SK-N-SH (cell line): ENCODE measurements around the gene IMPG1. TPM values are rescaled to one million over a fixed set of nuclear protein-coding genes. Genes with fewer than 3 reads are reported as not detected.

Source experiments
- CTCF ChIA-PET: fragments of 300-600, 350-600 bp; formaldehyde crosslinking; extraction: SDS; loops from one replicate; lab custom pipeline; 2021; lab: Yijun Ruan, JAX
- POLR2A ChIA-PET: fragments of 350-600 bp; sonication (Branson Sonifier 250); formaldehyde crosslinking; extraction: SDS; loops from one replicate; lab custom pipeline; 2020; ENCODE audit warnings: antibody characterized with exemption, inconsistent platforms; lab: Yijun Ruan, JAX
- DNase-seq: peaks from one replicate; pipeline ENCODE4 v3.0.0; 2012
- H2AFZ ChIP-seq: fragments of 200-600 bp; sonication (generic); 2 replicates; pipeline ENCODE4 v1.8.1; 2016; ENCODE audit warnings: antibody characterized with exemption, mild to moderate bottlenecking, low read depth
- H3F3A ChIP-seq: fragments of 200-600 bp; sonication (generic); replicated peaks from 2 replicates; pipeline ENCODE3; 2016; ENCODE audit warnings: antibody characterized with exemption, mild to moderate bottlenecking; ENCODE audit not compliant: insufficient read depth
- H3K27ac ChIP-seq, 2 experiments: fragments of 200-500 bp in 1 of 2; fragments of 200-600 bp in 1 of 2; sonication (Bioruptor generic) in 1 of 2; sonication (generic), shearing (Covaris generic) in 1 of 2; 2 replicates each; pipeline versions ENCODE4 v1.5.1 to v1.6.1; 2014 to 2016; ENCODE audit warnings: low read depth in 2 of 2, inconsistent platforms in 1 of 2, low read length in 1 of 2, mild to moderate bottlenecking in 1 of 2, mixed read lengths in 1 of 2
- H3K27me3 ChIP-seq: fragments of 200-600 bp; sonication (generic), shearing (Covaris generic); 2 replicates; pipeline ENCODE4 v1.6.1; 2016; ENCODE audit warnings: mixed run types; ENCODE audit not compliant: insufficient read depth
- H3K36me3 ChIP-seq, 2 experiments: fragments of 200-500 bp in 1 of 2; fragments of 200-600 bp in 1 of 2; sonication (Bioruptor generic) in 1 of 2; sonication (generic) in 1 of 2; replicated peaks in 1 of 2; 2 replicates each; pipeline versions ENCODE3 to v1.5.1; 2014 to 2016; ENCODE audit warnings: low read length in 1 of 2, mild to moderate bottlenecking in 1 of 2; ENCODE audit not compliant: insufficient read depth in 2 of 2, control insufficient read depth in 1 of 2
- H3K4me1 ChIP-seq, 2 experiments: fragments of 200-500 bp in 1 of 2; fragments of 200-600 bp in 1 of 2; sonication (Bioruptor generic) in 1 of 2; sonication (generic), shearing (Covaris generic) in 1 of 2; 2 replicates each; pipeline versions ENCODE4 v1.5.1 to v1.6.1; 2014 to 2016; ENCODE audit warnings: low read depth in 1 of 2, low read length in 1 of 2, mixed run types in 1 of 2; ENCODE audit not compliant: insufficient read depth in 2 of 2, control insufficient read depth in 1 of 2
- H3K4me2 ChIP-seq: fragments of 200-600 bp; sonication (generic), shearing (Covaris generic); 2 replicates; pipeline ENCODE4 v1.6.1; 2017; ENCODE audit warnings: mixed run types
- H3K4me3 ChIP-seq, 2 experiments: fragments of 200-500 bp in 1 of 2; fragments of 200-600 bp in 1 of 2; sonication (Bioruptor generic) in 1 of 2; sonication (generic), shearing (Covaris generic) in 1 of 2; 2 replicates each; pipeline versions ENCODE4 v1.5.1 to v1.8.1; 2014 to 2016; ENCODE audit warnings: low read depth in 2 of 2, inconsistent platforms in 1 of 2, low read length in 1 of 2, mild to moderate bottlenecking in 1 of 2, mixed read lengths in 1 of 2, moderate library complexity in 1 of 2
- H3K79me2 ChIP-seq: fragments of 200-600 bp; sonication (generic); 2 replicates; pipeline ENCODE4 v1.8.1; 2017; ENCODE audit warnings: mild to moderate bottlenecking; ENCODE audit not compliant: insufficient read depth
- H3K9ac ChIP-seq: fragments of 200-600 bp; sonication (generic); 2 replicates; pipeline ENCODE4 v1.6.1; 2017; ENCODE audit warnings: mixed run types
- H3K9me2 ChIP-seq: fragments of 200-600 bp; sonication (generic); 2 replicates; pipeline ENCODE4 v1.6.1; 2017; ENCODE audit warnings: mixed run types
- H3K9me3 ChIP-seq: fragments of 200-600 bp; sonication (generic); 2 replicates; pipeline ENCODE4 v1.6.1; 2017; ENCODE audit warnings: mixed run types, mild to moderate bottlenecking, moderate library complexity
- H4K20me1 ChIP-seq: fragments of 200-600 bp; sonication (generic); 2 replicates; pipeline ENCODE4 v1.6.1; 2017; ENCODE audit warnings: mild to moderate bottlenecking, mixed run types; ENCODE audit not compliant: insufficient read depth
- CHD2 ChIP-seq: fragments of 150-350 bp; IDR thresholded peaks from 2 replicates; pipeline ENCODE4 v1.6.1; 2018; ENCODE audit warnings: low read length; ENCODE audit not compliant: partially characterized antibody
- EP300 ChIP-seq, 2 experiments: IDR thresholded peaks; 2 replicates each; pipeline versions ENCODE4 v1.4.0 to v1.6.1; 2012; ENCODE audit warnings: borderline replicate concordance in 1 of 2, low read depth in 1 of 2, low read length in 1 of 2
- FOSL2 ChIP-seq: IDR thresholded peaks from 2 replicates; pipeline ENCODE4 v1.4.0; 2012; ENCODE audit warnings: low read depth, mild to moderate bottlenecking, moderate library complexity, borderline replicate concordance
- FOXM1 ChIP-seq: IDR thresholded peaks from 2 replicates; pipeline ENCODE4 v1.4.0; 2012; ENCODE audit warnings: low read depth, mild to moderate bottlenecking
- GABPA ChIP-seq: IDR thresholded peaks from 2 replicates; pipeline ENCODE4 v1.4.0; 2012; ENCODE audit warnings: low read depth, mild to moderate bottlenecking
- GATA2 ChIP-seq: sonication (generic); formaldehyde crosslinking; IDR thresholded peaks from 2 replicates; pipeline ENCODE4 v1.5.0; 2020; ENCODE audit warnings: mild to moderate bottlenecking, missing genetic modification reagents
- JUND ChIP-seq: IDR thresholded peaks from 2 replicates; pipeline ENCODE4 v1.4.0; 2012
- NFIC ChIP-seq: IDR thresholded peaks from 2 replicates; pipeline ENCODE4 v1.4.0; 2012; ENCODE audit warnings: borderline replicate concordance
- POLR2AphosphoS5 ChIP-seq: IDR thresholded peaks from 2 replicates; pipeline ENCODE4 v1.6.1; 2012; ENCODE audit warnings: low read depth, low read length
- RAD21 ChIP-seq: IDR thresholded peaks from 2 replicates; pipeline ENCODE4 v1.6.1; 2012; ENCODE audit warnings: mild to moderate bottlenecking, low read length
- RCOR1 ChIP-seq: fragments of 150-350 bp; IDR thresholded peaks from 2 replicates; pipeline ENCODE4 v1.6.1; 2017; ENCODE audit warnings: antibody characterized with exemption, low read length
- SIN3A ChIP-seq: IDR thresholded peaks from 2 replicates; pipeline ENCODE4 v1.6.1; 2012; ENCODE audit warnings: low read depth, mild to moderate bottlenecking, low read length, moderate library complexity, borderline replicate concordance
- SMC3 ChIP-seq: IDR thresholded peaks from 2 replicates; pipeline ENCODE4 v1.6.1; 2012; ENCODE audit warnings: low read depth, low read length, improper control_type of control experiment
- TEAD4 ChIP-seq: IDR thresholded peaks from 2 replicates; pipeline ENCODE4 v1.4.0; 2012; ENCODE audit warnings: mild to moderate bottlenecking, borderline replicate concordance; ENCODE audit not compliant: insufficient read depth
- WGBS: methylation state at CpG from one replicate; pipeline ENCODE4 v1.1.6; 2017; ENCODE audit warnings: low lambda C conversion rate; 5-methylcytosine and 5-hydroxymethylcytosine counted together
- polyA plus RNA-seq, 3 experiments: library from polyadenylated mRNA; depleted of rRNA; stranded (reverse); fragments of >200 nt; gene quantifications; 2 replicates each; pipeline ENCODE4 v1.2.3, GENCODE V29; 2012
- TF ChIP-seq, protein P1 (sequence below): IDR thresholded peaks from 2 replicates; pipeline ENCODE4 v1.4.0; 2012; ENCODE audit warnings: low read depth, borderline replicate concordance
- TF ChIP-seq, protein P2 (sequence below): IDR thresholded peaks from 2 replicates; pipeline ENCODE4; 2012
- TF ChIP-seq, protein P3 (sequence below): fragments of 200-600 bp; sonication (generic); IDR thresholded peaks from 2 replicates; pipeline ENCODE4 v1.6.1; 2017; ENCODE audit warnings: antibody characterized with exemption, mild to moderate bottlenecking, moderate library complexity

Gene IMPG1
- polyA plus RNA-seq, 1 of the 3 experiments (the other 2 are of a cell fraction) = not detected

DNA sequence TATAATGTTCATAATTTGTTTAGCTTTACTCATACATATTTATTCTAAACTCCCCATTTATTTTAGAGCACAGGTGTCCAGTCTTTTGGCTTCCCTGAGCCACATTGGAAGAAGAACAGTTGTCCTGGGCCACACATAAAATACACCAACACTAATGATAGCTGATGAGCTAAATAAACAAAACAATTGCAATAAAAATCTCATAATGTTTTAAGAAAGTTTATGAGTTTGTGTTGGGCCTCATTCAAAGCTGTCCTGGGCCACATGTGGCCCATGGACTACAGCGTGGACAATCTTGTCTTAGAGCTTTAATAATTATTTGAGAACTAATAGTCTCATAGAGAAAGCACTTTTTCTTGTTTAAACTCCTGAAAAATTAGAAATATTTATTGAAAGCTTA lies 192.2 kb downstream of the IMPG1 start:
- Histone ChIP-seq H3K79me2 (no peaks in the 10 kb centered on the region), H3K9me3 (no peaks in the 10 kb centered on the region), H3K36me3 (peaks cover 5 to 17% of the 10 kb centered on the region in 2 experiments), H3K27ac (no peak overlapping the region), H3F3A (no peaks in the 10 kb centered on the region), H3K4me2 (no peak overlapping the region), H3K4me1 (no peaks in the 10 kb centered on the region; a peak in 1 of 4 replicates), H3K9ac (no peak overlapping the region), H3K9me2 (no peaks in the 10 kb centered on the region), H3K27me3 (no peaks in the 10 kb centered on the region), H2AFZ (no peak overlapping the region), H4K20me1 (no peaks in the 10 kb centered on the region), H3K4me3 (no peak overlapping the region)
- POLR2A ChIA-PET = no interaction called here
- TF ChIP-seq TEAD4 (no peak), GABPA (no peak), NFIC (no peak), FOSL2 (no peak), SIN3A (no peak), EP300 (IDR thresholded peaks at IDR 0.05; ENCODE audit: borderline replicate concordance in 1 of 2, low read depth in 1 of 2, low read length in 1 of 2) (no peak), SMC3 (no peak), POLR2AphosphoS5 (no peak), RAD21 (no peak)
- TF ChIP-seq, protein P1, sequence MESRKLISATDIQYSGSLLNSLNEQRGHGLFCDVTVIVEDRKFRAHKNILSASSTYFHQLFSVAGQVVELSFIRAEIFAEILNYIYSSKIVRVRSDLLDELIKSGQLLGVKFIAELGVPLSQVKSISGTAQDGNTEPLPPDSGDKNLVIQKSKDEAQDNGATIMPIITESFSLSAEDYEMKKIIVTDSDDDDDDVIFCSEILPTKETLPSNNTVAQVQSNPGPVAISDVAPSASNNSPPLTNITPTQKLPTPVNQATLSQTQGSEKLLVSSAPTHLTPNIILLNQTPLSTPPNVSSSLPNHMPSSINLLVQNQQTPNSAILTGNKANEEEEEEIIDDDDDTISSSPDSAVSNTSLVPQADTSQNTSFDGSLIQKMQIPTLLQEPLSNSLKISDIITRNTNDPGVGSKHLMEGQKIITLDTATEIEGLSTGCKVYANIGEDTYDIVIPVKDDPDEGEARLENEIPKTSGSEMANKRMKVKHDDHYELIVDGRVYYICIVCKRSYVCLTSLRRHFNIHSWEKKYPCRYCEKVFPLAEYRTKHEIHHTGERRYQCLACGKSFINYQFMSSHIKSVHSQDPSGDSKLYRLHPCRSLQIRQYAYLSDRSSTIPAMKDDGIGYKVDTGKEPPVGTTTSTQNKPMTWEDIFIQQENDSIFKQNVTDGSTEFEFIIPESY = no peak
- DNase-seq = no peak
- CTCF ChIA-PET = interaction anchor here (0.9 to 9.9 kb wide), 5 partner anchors 13 to 1577 kb away, joined by 3 to 77 read pairs (median 4); no protein-coding TSS in a partner anchor
- 96% methylated on average over 1 of the region's 1 CpG for WGBS

DNA sequence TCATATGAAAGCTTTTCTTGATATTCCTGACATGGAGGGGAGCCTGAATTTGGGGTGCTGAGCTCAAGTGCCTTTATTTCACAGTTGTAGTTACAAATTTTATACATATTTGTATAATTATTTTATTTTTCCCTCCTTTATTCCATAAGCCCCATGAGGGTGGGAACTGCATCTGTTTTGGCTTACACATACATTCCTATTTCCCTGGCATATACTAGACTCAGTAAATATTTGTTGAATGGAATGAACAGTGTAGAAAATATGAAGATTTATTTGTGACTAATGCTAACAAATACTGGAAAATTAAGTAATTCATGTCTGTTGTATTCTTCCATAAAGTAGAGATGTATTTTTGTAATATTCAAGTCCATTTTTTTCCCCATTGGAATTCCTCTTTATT lies 196.3 kb downstream of the IMPG1 start:
- Histone ChIP-seq H3K4me3 (no peak overlapping the region), H3K36me3 (peaks cover 10 to 17% of the 10 kb centered on the region in 2 experiments), H2AFZ (no peak overlapping the region), H4K20me1 (no peaks in the 10 kb centered on the region), H3K27me3 (no peaks in the 10 kb centered on the region), H3K4me1 (no peaks in the 10 kb centered on the region), H3K9me2 (no peaks in the 10 kb centered on the region), H3K9ac (no peak overlapping the region), H3K4me2 (no peak overlapping the region), H3F3A (no peaks in the 10 kb centered on the region), H3K27ac (no peak overlapping the region), H3K79me2 (no peaks in the 10 kb centered on the region), H3K9me3 (no peaks in the 10 kb centered on the region)
- ChIA-PET CTCF (interaction anchor here (0.7 to 9.9 kb wide), 3 partner anchors 9 to 62 kb away, joined by 3 to 77 read pairs (median 3); no protein-coding TSS in a partner anchor), POLR2A (no interaction called here)
- DNase-seq = no peak
- TF ChIP-seq JUND = no peak
- TF ChIP-seq, protein P2, sequence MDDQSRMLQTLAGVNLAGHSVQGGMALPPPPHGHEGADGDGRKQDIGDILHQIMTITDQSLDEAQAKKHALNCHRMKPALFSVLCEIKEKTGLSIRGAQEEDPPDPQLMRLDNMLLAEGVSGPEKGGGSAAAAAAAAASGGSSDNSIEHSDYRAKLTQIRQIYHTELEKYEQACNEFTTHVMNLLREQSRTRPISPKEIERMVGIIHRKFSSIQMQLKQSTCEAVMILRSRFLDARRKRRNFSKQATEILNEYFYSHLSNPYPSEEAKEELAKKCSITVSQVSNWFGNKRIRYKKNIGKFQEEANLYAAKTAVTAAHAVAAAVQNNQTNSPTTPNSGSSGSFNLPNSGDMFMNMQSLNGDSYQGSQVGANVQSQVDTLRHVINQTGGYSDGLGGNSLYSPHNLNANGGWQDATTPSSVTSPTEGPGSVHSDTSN = no peak
- TF ChIP-seq FOXM1 = no peak
- TF ChIP-seq NFIC = no peak
- no peak for TF ChIP-seq GATA2 (CRISPR knock-in tag)
- TF ChIP-seq CHD2 = no peak
- TF ChIP-seq, protein P3, sequence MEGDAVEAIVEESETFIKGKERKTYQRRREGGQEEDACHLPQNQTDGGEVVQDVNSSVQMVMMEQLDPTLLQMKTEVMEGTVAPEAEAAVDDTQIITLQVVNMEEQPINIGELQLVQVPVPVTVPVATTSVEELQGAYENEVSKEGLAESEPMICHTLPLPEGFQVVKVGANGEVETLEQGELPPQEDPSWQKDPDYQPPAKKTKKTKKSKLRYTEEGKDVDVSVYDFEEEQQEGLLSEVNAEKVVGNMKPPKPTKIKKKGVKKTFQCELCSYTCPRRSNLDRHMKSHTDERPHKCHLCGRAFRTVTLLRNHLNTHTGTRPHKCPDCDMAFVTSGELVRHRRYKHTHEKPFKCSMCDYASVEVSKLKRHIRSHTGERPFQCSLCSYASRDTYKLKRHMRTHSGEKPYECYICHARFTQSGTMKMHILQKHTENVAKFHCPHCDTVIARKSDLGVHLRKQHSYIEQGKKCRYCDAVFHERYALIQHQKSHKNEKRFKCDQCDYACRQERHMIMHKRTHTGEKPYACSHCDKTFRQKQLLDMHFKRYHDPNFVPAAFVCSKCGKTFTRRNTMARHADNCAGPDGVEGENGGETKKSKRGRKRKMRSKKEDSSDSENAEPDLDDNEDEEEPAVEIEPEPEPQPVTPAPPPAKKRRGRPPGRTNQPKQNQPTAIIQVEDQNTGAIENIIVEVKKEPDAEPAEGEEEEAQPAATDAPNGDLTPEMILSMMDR = no peak
- TF ChIP-seq GABPA = no peak
- TF ChIP-seq TEAD4 = no peak
- no peak for TF ChIP-seq FOSL2
- TF ChIP-seq RCOR1 = no peak
- TF ChIP-seq RAD21 = no peak
- no peak for TF ChIP-seq SIN3A
